PC-3 (cell line): ENCODE measurements around the gene UMAD1. TPM values are rescaled to one million over a fixed set of nuclear protein-coding genes. Genes with fewer than 3 reads are reported as not detected.

Source experiments
- ATAC-seq: fragments of 200-7000 bp; cut with Tn5 transposase; 2 replicates; pipeline ENCODE4 v1.9.1; 2020; ENCODE audit warnings: mild to moderate bottlenecking, moderate library complexity
- BruUV-seq: library from RNA; stranded (reverse); fragments of 400-500 nt; replicated peaks from 2 replicates; lab custom pipeline; 2021; lab: Mats Ljungman, UMichigan
- CTCF ChIA-PET: fragments of 300-600 bp; sonication (Branson Sonifier 250); formaldehyde crosslinking; loops from one replicate; lab custom pipeline; 2022; ENCODE audit warnings: antibody characterized with exemption; lab: Charles Lee
- POLR2A ChIA-PET: fragments of 300-600 bp; sonication (Branson Sonifier 250); formaldehyde crosslinking; loops from one replicate; lab custom pipeline; 2022; ENCODE audit warnings: antibody characterized with exemption; ENCODE audit not compliant: unreplicated experiment; lab: Charles Lee
- DNase-seq: peaks from one replicate; pipeline ENCODE4 v3.0.0-alpha.2; 2015
- H2AFZ ChIP-seq: fragments of 300-600 bp; sonication (generic); 2 replicates; pipeline ENCODE4 v1.6.0; 2016; ENCODE audit warnings: antibody characterized with exemption, low read length
- H3F3A ChIP-seq: fragments of 300-600 bp; sonication (generic); one replicate; pipeline ENCODE4 v1.6.0; 2017; ENCODE audit warnings: antibody characterized with exemption, low read length, control low read depth, mild to moderate bottlenecking; ENCODE audit not compliant: unreplicated experiment
- H3K27ac ChIP-seq: fragments of 300-600 bp; sonication (generic); 2 replicates; pipeline ENCODE4 v1.5.1; 2016; ENCODE audit warnings: mild to moderate bottlenecking, low read length
- H3K27me3 ChIP-seq: fragments of 300-600 bp; sonication (generic); 2 replicates; pipeline ENCODE4 v1.6.1; 2016; ENCODE audit warnings: low read length, mixed read lengths
- H3K36me3 ChIP-seq: fragments of 300-600 bp; sonication (generic); 2 replicates; pipeline ENCODE4 v1.6.1; 2016; ENCODE audit warnings: low read depth, mixed run types, low read length, mixed read lengths
- H3K4me1 ChIP-seq: fragments of 300-600 bp; sonication (generic); 2 replicates; pipeline ENCODE4 v1.5.1; 2016; ENCODE audit warnings: low read length; ENCODE audit not compliant: insufficient read depth
- H3K4me2 ChIP-seq: fragments of 300-600 bp; sonication (generic); 2 replicates; pipeline ENCODE4 v1.6.0; 2016; ENCODE audit warnings: low read length
- H3K4me3 ChIP-seq: fragments of 300-600 bp; sonication (generic); 2 replicates; pipeline ENCODE4 v1.5.1; 2016; ENCODE audit warnings: mild to moderate bottlenecking, low read length, mixed read lengths
- H3K79me2 ChIP-seq: fragments of 300-600 bp; sonication (generic); 2 replicates; pipeline ENCODE4 v1.6.1; 2017; ENCODE audit warnings: low read length, mixed read lengths
- H3K9ac ChIP-seq: fragments of 300-600 bp; sonication (generic); 2 replicates; pipeline ENCODE4 v1.6.0; 2016; ENCODE audit warnings: mild to moderate bottlenecking, low read length
- H3K9me2 ChIP-seq: fragments of 300-600 bp; sonication (generic); replicated peaks from 2 replicates; pipeline ENCODE4 v1.6.1; 2016; ENCODE audit warnings: mixed run types, low read length, mixed read lengths
- H3K9me3 ChIP-seq: fragments of 300-600 bp; sonication (generic); 2 replicates; pipeline ENCODE4 v1.6.1; 2016; ENCODE audit warnings: low read length, mixed read lengths
- H4K20me1 ChIP-seq: fragments of 300-600 bp; sonication (generic); 2 replicates; pipeline ENCODE4 v1.6.1; 2016; ENCODE audit warnings: low read length, mixed read lengths
- EZH2 ChIP-seq: fragments of 300-600 bp; sonication (generic); IDR thresholded peaks from one replicate; pipeline ENCODE4 v1.6.1; 2017; ENCODE audit warnings: antibody characterized with exemption, mild to moderate bottlenecking, low read length; ENCODE audit not compliant: unreplicated experiment
- EZH2phosphoT487 ChIP-seq: fragments of 300-600 bp; sonication (generic); IDR thresholded peaks from 2 replicates; pipeline ENCODE4 v1.6.1; 2018; ENCODE audit warnings: mild to moderate bottlenecking, antibody characterized with exemption, low read length, borderline replicate concordance
- intact Hi-C: fragments of 100-400 bp; cut with micrococcal nuclease; formaldehyde crosslinking; loops from 2 replicates; pipeline ENCODE4 v1.9.0; 2023
- total RNA-seq: library from RNA; depleted of rRNA; stranded (reverse); fragments of >200 nt; gene quantifications from 2 replicates; pipeline ENCODE4 v1.2.3, GENCODE V29; 2014
- TF ChIP-seq, protein P1 (sequence below): fragments of 300-600 bp; sonication (generic); conservative IDR thresholded peaks from 2 replicates; pipeline ENCODE4 v1.5.1; 2017; ENCODE audit warnings: antibody characterized with exemption, low read depth, mild to moderate bottlenecking, low read length

UMAD1 gene
- total RNA-seq, 1 experiment from 2014 or later = 8.9 TPM

DNA sequence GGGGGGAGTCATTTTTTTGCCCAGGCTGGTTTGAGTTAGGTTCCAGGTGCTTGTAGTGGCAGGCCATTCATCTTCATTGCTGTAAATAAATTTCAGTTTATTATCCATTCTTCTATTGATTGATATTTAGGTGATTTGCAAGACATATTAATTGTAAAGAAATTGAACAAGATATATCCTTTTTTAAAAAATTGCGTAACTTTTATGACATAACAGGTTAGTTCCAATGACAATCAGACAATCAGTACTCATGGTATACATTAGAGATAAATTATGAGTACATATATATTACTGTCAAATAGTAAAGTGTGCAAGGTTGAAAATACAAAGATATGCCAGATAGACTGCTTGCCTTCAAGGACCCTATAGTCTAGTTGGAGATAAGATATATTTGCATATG is 235.9 kb downstream of the UMAD1 start:
- no peaks in the 10 kb centered on the region for H3K4me1 ChIP-seq
- no peaks in the 10 kb centered on the region for H4K20me1 ChIP-seq
- intact Hi-C loops = no loop called here
- no peak overlapping the region for H3K4me2 ChIP-seq
- CTCF ChIA-PET = no interaction called here
- no peak overlapping the region for H3K9ac ChIP-seq
- H3K4me3 ChIP-seq = no peak overlapping the region
- no peaks in the 10 kb centered on the region for H3K9me3 ChIP-seq
- no TSS peak for BruUV-seq
- no peaks in the 10 kb centered on the region for H3K27me3 ChIP-seq
- no peak for ATAC-seq
- no peak overlapping the region for H2AFZ ChIP-seq
- POLR2A ChIA-PET = no interaction called here
- H3F3A ChIP-seq = no peaks in the 10 kb centered on the region
- DNase-seq = no peak
- no peak for TF ChIP-seq EZH2phosphoT487
- TF ChIP-seq, protein P1, sequence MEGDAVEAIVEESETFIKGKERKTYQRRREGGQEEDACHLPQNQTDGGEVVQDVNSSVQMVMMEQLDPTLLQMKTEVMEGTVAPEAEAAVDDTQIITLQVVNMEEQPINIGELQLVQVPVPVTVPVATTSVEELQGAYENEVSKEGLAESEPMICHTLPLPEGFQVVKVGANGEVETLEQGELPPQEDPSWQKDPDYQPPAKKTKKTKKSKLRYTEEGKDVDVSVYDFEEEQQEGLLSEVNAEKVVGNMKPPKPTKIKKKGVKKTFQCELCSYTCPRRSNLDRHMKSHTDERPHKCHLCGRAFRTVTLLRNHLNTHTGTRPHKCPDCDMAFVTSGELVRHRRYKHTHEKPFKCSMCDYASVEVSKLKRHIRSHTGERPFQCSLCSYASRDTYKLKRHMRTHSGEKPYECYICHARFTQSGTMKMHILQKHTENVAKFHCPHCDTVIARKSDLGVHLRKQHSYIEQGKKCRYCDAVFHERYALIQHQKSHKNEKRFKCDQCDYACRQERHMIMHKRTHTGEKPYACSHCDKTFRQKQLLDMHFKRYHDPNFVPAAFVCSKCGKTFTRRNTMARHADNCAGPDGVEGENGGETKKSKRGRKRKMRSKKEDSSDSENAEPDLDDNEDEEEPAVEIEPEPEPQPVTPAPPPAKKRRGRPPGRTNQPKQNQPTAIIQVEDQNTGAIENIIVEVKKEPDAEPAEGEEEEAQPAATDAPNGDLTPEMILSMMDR = no peak
- no peak for TF ChIP-seq EZH2
- no peaks in the 10 kb centered on the region for H3K36me3 ChIP-seq
- no peaks in the 10 kb centered on the region for H3K79me2 ChIP-seq
- no peak overlapping the region for H3K27ac ChIP-seq
- no peaks in the 10 kb centered on the region for H3K9me2 ChIP-seq

DNA sequence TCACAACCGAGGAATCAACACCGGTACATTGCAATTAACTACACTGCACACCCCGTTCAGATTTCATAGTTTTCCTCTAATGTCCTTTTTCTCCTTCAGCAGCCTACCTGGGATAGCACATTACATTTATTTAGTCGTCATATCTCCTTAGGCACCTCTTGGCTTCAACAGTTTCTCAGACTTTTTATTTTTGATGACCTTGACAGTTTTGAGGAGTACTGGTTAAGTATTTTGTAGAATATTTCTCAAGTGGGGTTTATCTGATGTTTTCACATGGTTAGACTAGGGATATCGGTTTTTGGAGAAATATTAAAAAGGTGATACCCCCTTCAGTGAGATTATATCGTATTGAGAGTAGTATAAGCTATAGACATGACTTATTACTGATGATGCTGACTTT is 241.0 kb downstream of the UMAD1 start:
- Histone ChIP-seq H3K4me3 (no peak overlapping the region), H3K27ac (no peak overlapping the region), H3K36me3 (no peaks in the 10 kb centered on the region), H3F3A (no peaks in the 10 kb centered on the region), H2AFZ (no peak overlapping the region), H3K79me2 (no peaks in the 10 kb centered on the region), H4K20me1 (no peaks in the 10 kb centered on the region), H3K9ac (no peak overlapping the region), H3K9me2 (no peaks in the 10 kb centered on the region), H3K27me3 (no peaks in the 10 kb centered on the region), H3K4me1 (peaks cover 12% of the 10 kb centered on the region), H3K9me3 (no peaks in the 10 kb centered on the region), H3K4me2 (no peak overlapping the region)
- ATAC-seq (no peak), DNase-seq (no peak)
- ChIA-PET POLR2A (no interaction called here), CTCF (no interaction called here)
- intact Hi-C loops = no loop called here
- TF ChIP-seq EZH2phosphoT487 (no peak), EZH2 (no peak)
- TF ChIP-seq, protein P1 = no peak
- BruUV-seq = no TSS peak

GRCh38 chr7:7882888-7883287 is 242.3 kb downstream of the UMAD1 start:
- H3K4me1 ChIP-seq = peaks cover 12% of the 10 kb centered on the region
- H3K9ac ChIP-seq = no peak overlapping the region
- no peak for DNase-seq
- no peak overlapping the region for H3K4me3 ChIP-seq
- no peak overlapping the region for H3K27ac ChIP-seq
- H3K4me2 ChIP-seq = no peak overlapping the region
- intact Hi-C loops = no loop called here
- no peaks in the 10 kb centered on the region for H3K36me3 ChIP-seq
- ATAC-seq = no peak
- H3K9me2 ChIP-seq = no peaks in the 10 kb centered on the region
- no peaks in the 10 kb centered on the region for H4K20me1 ChIP-seq
- TF ChIP-seq EZH2 (no peak), EZH2phosphoT487 (no peak)
- TF ChIP-seq, protein P1 = no peak
- no peaks in the 10 kb centered on the region for H3K79me2 ChIP-seq
- BruUV-seq = no TSS peak
- no peaks in the 10 kb centered on the region for H3K27me3 ChIP-seq
- CTCF ChIA-PET = no interaction called here
- no peaks in the 10 kb centered on the region for H3K9me3 ChIP-seq
- POLR2A ChIA-PET = no interaction called here
- no peak overlapping the region for H2AFZ ChIP-seq
- H3F3A ChIP-seq = no peaks in the 10 kb centered on the region
